Astrocyte (in vitro differentiated cells and primary cell): Measurements from ENCODE around the gene MAPK8IP3. TPM values are rescaled to one million over a fixed set of nuclear protein-coding genes. Genes with fewer than 3 reads are reported as not detected.

Experiments used
- DNase-seq: peaks from one replicate; pipeline ENCODE4 v3.0.0-alpha.2; 2010; ENCODE audit warnings: low read depth
- FAIRE-seq: peaks from 2 replicates; lab custom pipeline; 2011; peaks lifted over from hg19 to GRCh38; lab: Jason Lieb, UNC
- H2AFZ ChIP-seq: 2 replicates; pipeline ENCODE4 v1.6.0; 2012; ENCODE audit warnings: low read depth, low read length, inconsistent platforms
- H3K27ac ChIP-seq: 2 replicates; pipeline ENCODE4 v1.5.1; 2011; ENCODE audit warnings: low read depth, low read length, inconsistent platforms
- H3K27me3 ChIP-seq: 2 replicates; pipeline ENCODE4 v1.6.0; 2011; ENCODE audit warnings: low read length, inconsistent platforms; ENCODE audit not compliant: insufficient read depth
- H3K36me3 ChIP-seq: 2 replicates; pipeline ENCODE4 v1.5.1; 2011; ENCODE audit warnings: low read length, inconsistent platforms; ENCODE audit not compliant: insufficient read depth
- H3K4me1 ChIP-seq: 2 replicates; pipeline ENCODE4 v1.5.1; 2011; ENCODE audit warnings: low read length, inconsistent platforms; ENCODE audit not compliant: insufficient read depth
- H3K4me2 ChIP-seq: 2 replicates; pipeline ENCODE4 v1.6.0; 2012; ENCODE audit warnings: low read length, inconsistent platforms
- H3K4me3 ChIP-seq: 2 replicates; pipeline ENCODE4 v1.5.1; 2011; ENCODE audit warnings: low read depth, mild to moderate bottlenecking, low read length, inconsistent platforms; ENCODE audit not compliant: insufficient read depth
- H3K79me2 ChIP-seq: 2 replicates; pipeline ENCODE4 v1.6.0; 2012; ENCODE audit warnings: mild to moderate bottlenecking, low read length, inconsistent platforms; ENCODE audit not compliant: insufficient read depth
- H3K9ac ChIP-seq: 2 replicates; pipeline ENCODE4 v1.6.0; 2012; ENCODE audit warnings: mild to moderate bottlenecking, low read length, inconsistent platforms
- H3K9me3 ChIP-seq: 2 replicates; pipeline ENCODE4 v1.5.1; 2012; ENCODE audit warnings: low read depth, mild to moderate bottlenecking, low read length, inconsistent platforms; ENCODE audit not compliant: insufficient read depth
- H4K20me1 ChIP-seq: 2 replicates; pipeline ENCODE4 v1.6.0; 2012; ENCODE audit warnings: low read length, inconsistent platforms; ENCODE audit not compliant: insufficient read depth
- H3K27ac Mint-ChIP-seq: one replicate; pipeline ENCODE4 v1.8.0; 2021; ENCODE audit warnings: mild to moderate bottlenecking, mixed read lengths; ENCODE audit not compliant: unreplicated experiment
- H3K27me3 Mint-ChIP-seq: one replicate; pipeline ENCODE4 v1.8.0; 2021; ENCODE audit warnings: low read depth, mixed read lengths; ENCODE audit not compliant: unreplicated experiment
- H3K36me3 Mint-ChIP-seq: one replicate; pipeline ENCODE4 v1.8.0; 2021; ENCODE audit warnings: low read depth, mixed read lengths; ENCODE audit not compliant: unreplicated experiment
- H3K4me1 Mint-ChIP-seq: one replicate; pipeline ENCODE4 v1.8.0; 2021; ENCODE audit warnings: low read depth, mixed read lengths; ENCODE audit not compliant: unreplicated experiment
- H3K4me3 Mint-ChIP-seq: one replicate; pipeline ENCODE4 v1.8.0; 2021; ENCODE audit warnings: mild to moderate bottlenecking, moderate library complexity, mixed read lengths; ENCODE audit not compliant: unreplicated experiment
- H3K9me3 Mint-ChIP-seq: one replicate; pipeline ENCODE4 v1.8.0; 2021; ENCODE audit warnings: mild to moderate bottlenecking, mixed read lengths; ENCODE audit not compliant: unreplicated experiment
- EZH2 ChIP-seq: IDR thresholded peaks from 2 replicates; pipeline ENCODE4 v1.6.1; 2012; ENCODE audit warnings: mild to moderate bottlenecking, low read length, inconsistent platforms; ENCODE audit not compliant: insufficient read depth
- total RNA-seq: library from RNA; stranded (reverse); gene quantifications from 2 replicates; pipeline ENCODE4 v1.2.1, GENCODE V29; 2021
- TF ChIP-seq, protein P1 (sequence below): IDR thresholded peaks from 2 replicates; pipeline ENCODE4 v1.5.1; 2011; ENCODE audit warnings: low read depth, mild to moderate bottlenecking, inconsistent platforms, low read length, moderate library complexity; ENCODE audit not compliant: insufficient read depth

The MAPK8IP3 gene
- total RNA-seq, 1 donor from 2014 or later: 92.4 TPM

DNA sequence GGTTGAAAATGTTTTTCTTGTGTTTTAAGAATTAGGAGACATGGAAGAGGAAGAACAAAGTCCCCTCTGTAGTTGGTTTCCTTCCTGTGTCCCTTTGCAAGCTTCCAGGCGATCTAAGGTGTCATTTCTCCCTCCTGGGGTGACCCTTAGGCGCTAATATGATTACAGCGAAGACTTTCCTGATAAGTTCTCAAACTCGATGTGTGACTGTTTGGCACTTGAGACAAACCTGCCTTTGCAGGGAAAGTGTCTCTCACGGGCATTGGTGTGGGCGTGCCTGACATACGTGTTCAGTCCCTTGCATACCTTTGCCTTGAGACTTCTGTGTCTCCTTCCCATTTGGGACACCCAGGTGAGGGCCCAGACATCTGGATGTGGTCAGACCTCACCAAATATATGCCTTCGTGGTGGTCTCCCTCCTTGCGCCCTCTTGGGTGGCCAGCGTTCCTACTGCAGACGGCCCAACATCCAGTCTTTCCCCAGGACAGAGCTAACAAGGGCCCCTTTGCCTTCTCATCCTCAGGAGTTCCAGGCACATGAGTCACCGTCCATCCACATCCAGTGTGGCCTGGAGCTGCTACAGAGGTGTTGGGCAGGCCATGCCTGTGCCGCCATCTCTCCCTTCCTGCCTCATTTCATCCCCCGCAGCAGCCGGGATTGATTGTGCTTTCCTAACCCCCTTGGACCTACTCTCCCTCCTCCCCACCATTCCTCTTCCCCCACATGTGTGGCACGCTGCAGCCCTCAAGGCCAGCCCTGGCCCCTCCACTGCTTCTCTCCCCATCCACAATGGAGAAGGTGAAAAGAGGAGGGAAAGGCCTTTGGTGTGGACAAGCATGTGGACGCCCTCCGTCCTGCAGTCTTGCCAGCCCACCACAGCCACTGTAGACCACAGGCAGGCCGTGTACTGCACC is 31.0 kb upstream of the MAPK8IP3 start:
- H3K9me3 Mint-ChIP-seq: no peaks in the 10 kb centered on the region
- no peak for TF ChIP-seq EZH2
- TF ChIP-seq, protein P1, sequence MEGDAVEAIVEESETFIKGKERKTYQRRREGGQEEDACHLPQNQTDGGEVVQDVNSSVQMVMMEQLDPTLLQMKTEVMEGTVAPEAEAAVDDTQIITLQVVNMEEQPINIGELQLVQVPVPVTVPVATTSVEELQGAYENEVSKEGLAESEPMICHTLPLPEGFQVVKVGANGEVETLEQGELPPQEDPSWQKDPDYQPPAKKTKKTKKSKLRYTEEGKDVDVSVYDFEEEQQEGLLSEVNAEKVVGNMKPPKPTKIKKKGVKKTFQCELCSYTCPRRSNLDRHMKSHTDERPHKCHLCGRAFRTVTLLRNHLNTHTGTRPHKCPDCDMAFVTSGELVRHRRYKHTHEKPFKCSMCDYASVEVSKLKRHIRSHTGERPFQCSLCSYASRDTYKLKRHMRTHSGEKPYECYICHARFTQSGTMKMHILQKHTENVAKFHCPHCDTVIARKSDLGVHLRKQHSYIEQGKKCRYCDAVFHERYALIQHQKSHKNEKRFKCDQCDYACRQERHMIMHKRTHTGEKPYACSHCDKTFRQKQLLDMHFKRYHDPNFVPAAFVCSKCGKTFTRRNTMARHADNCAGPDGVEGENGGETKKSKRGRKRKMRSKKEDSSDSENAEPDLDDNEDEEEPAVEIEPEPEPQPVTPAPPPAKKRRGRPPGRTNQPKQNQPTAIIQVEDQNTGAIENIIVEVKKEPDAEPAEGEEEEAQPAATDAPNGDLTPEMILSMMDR: no peak
- H3K4me3 ChIP-seq: no peak overlapping the region
- H3K4me1 ChIP-seq: peaks cover 31% of the 10 kb centered on the region
- peaks cover 18% of the 10 kb centered on the region for H3K79me2 ChIP-seq
- peak overlapping the region; percentile 22 for H3K9ac ChIP-seq
- H3K27me3 ChIP-seq: no peaks in the 10 kb centered on the region
- H3K9me3 ChIP-seq: no peaks in the 10 kb centered on the region
- no peaks in the 10 kb centered on the region for H3K27me3 Mint-ChIP-seq
- H3K4me2 ChIP-seq: peak overlapping the region; percentile 67
- peak overlapping the region; percentile 71 for H3K4me3 Mint-ChIP-seq
- H3K27ac ChIP-seq: peak overlapping the region; percentile 63
- H4K20me1 ChIP-seq: peaks cover 13% of the 10 kb centered on the region
- FAIRE-seq (no peak), DNase-seq (peak; percentile 80)
- peak overlapping the region; percentile 13 for H2AFZ ChIP-seq
- peaks cover 11% of the 10 kb centered on the region for H3K36me3 ChIP-seq
- H3K4me1 Mint-ChIP-seq: peaks cover 20% of the 10 kb centered on the region
- H3K27ac Mint-ChIP-seq: peak overlapping the region; percentile 93
- peaks cover 30% of the 10 kb centered on the region for H3K36me3 Mint-ChIP-seq

DNA sequence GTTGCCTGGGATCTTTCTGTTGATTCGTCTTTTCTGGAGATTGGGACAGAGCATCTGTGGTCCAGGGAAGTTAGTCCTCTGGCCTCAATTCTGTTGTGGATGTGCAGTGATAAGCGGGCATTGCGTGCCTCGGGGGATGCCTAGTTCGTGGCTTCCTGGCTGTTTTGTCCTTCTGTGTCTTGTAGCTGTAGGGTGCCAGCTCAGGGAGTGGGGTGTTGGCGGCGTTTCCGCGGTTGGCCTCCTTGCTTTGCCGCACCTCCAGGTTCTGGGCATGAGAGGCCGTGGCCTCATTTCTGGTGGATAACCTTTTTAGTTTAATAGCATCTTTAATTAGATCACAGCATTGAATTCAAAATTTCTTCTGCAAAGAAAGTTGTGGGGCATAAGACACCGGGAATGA is 29.3 kb upstream of the MAPK8IP3 start:
- Histone ChIP-seq H3K27me3 (no peaks in the 10 kb centered on the region), H3K4me3 (no peak overlapping the region), H3K4me1 (peaks cover 43% of the 10 kb centered on the region), H3K9ac (no peak overlapping the region), H4K20me1 (peaks cover 28% of the 10 kb centered on the region), H2AFZ (no peak overlapping the region), H3K4me2 (no peak overlapping the region), H3K9me3 (no peaks in the 10 kb centered on the region), H3K36me3 (peaks cover 8% of the 10 kb centered on the region), H3K79me2 (peaks cover 34% of the 10 kb centered on the region), H3K27ac (no peak overlapping the region)
- FAIRE-seq: no peak
- TF ChIP-seq, protein P1: no peak
- no peak for TF ChIP-seq EZH2
- no peaks in the 10 kb centered on the region for H3K27me3 Mint-ChIP-seq
- H3K9me3 Mint-ChIP-seq: no peaks in the 10 kb centered on the region
- peak overlapping the region; percentile 24 for H3K27ac Mint-ChIP-seq
- H3K4me1 Mint-ChIP-seq: peaks cover 33% of the 10 kb centered on the region
- H3K36me3 Mint-ChIP-seq: peaks cover 25% of the 10 kb centered on the region
- DNase-seq: no peak
- peak overlapping the region; percentile 74 for H3K4me3 Mint-ChIP-seq

DNA sequence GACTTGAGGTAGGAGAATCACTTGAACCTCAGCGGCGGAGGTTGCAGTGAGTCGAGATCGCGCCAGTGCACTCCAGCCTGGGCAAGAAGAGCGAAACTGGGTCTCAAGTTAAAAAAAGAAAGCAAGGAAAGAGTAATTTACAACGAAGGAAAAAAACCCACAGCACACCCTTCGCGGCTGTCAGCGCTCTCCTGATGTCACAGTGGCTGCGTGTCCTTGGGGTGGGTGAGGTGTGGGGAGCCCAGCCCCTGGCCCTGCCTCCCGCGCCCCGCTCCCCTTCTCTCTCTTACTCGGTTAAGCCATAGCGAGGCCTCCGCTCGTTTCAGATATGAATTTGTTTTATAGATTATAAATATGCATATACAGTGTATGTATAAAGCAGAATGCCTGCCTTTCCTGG is 28.7 kb upstream of the MAPK8IP3 start:
- H3K27me3 ChIP-seq: no peaks in the 10 kb centered on the region
- TF ChIP-seq EZH2: no peak
- TF ChIP-seq, protein P1: no peak
- H3K4me2 ChIP-seq: peak overlapping the region; percentile 98
- H2AFZ ChIP-seq: no peak overlapping the region
- H3K9ac ChIP-seq: no peak overlapping the region
- H3K79me2 ChIP-seq: peaks cover 41% of the 10 kb centered on the region
- no peak for DNase-seq
- peaks cover 1% of the 10 kb centered on the region for H3K36me3 ChIP-seq
- no peak for FAIRE-seq
- H3K9me3 ChIP-seq: no peaks in the 10 kb centered on the region
- H4K20me1 ChIP-seq: peaks cover 32% of the 10 kb centered on the region
- Mint-ChIP-seq H3K27ac (no peak overlapping the region), H3K9me3 (no peaks in the 10 kb centered on the region), H3K27me3 (no peaks in the 10 kb centered on the region), H3K36me3 (peaks cover 20% of the 10 kb centered on the region), H3K4me1 (peaks cover 33% of the 10 kb centered on the region), H3K4me3 (peak overlapping the region; percentile 74)
- H3K27ac ChIP-seq: no peak overlapping the region
- peak overlapping the region; percentile 45 for H3K4me3 ChIP-seq
- H3K4me1 ChIP-seq: peaks cover 43% of the 10 kb centered on the region
